Natural killer cell (primary cell): ENCODE measurements around the gene ADCYAP1. TPM values are rescaled to one million over a fixed set of nuclear protein-coding genes. Genes with fewer than 3 reads are reported as not detected.

Experiments
- ATAC-seq, 3 donors: fragments of 150-1000 bp in 2 of 3; fragments of 200-7000 bp in 1 of 3; cut with Tn5 transposase; 1 replicate in 1 of 3; 2 replicates in 2 of 3; pipeline ENCODE4 v1.10.0; 2021; ENCODE audit warnings: mild to moderate bottlenecking in 2 of 3, moderate library complexity in 2 of 3
- DNase-seq, 2 donors: peaks; one replicate each; pipeline versions ENCODE4 v3.0.0 to v3.0.0-alpha.2; 2013 to 2021; ENCODE audit warnings: mixed read lengths in 1 of 2
- H3K27ac ChIP-seq: one replicate; pipeline ENCODE4 v1.5.1; 2013; ENCODE audit warnings: mild to moderate bottlenecking, low read length
- H3K27me3 ChIP-seq: one replicate; pipeline ENCODE4 v1.6.1; 2013; ENCODE audit warnings: low read length; ENCODE audit not compliant: control insufficient read depth, insufficient read depth
- H3K36me3 ChIP-seq: one replicate; pipeline ENCODE4 v1.6.1; 2013; ENCODE audit warnings: low read length; ENCODE audit not compliant: control insufficient read depth, insufficient read depth
- H3K4me1 ChIP-seq: one replicate; pipeline ENCODE4 v1.6.1; 2013; ENCODE audit warnings: low read length; ENCODE audit not compliant: control insufficient read depth, insufficient read depth
- H3K4me3 ChIP-seq: one replicate; pipeline ENCODE4 v1.5.1; 2013; ENCODE audit warnings: low read length
- H3K9me3 ChIP-seq: one replicate; pipeline ENCODE4 v1.6.1; 2013; ENCODE audit warnings: low read length; ENCODE audit not compliant: control insufficient read depth, insufficient read depth
- H3K27ac Mint-ChIP-seq, 2 donors: one replicate each; pipeline ENCODE4 v1.8.0; 2022; ENCODE audit warnings: mild to moderate bottlenecking in 2 of 2, mixed read lengths in 2 of 2, moderate library complexity in 1 of 2
- H3K27me3 Mint-ChIP-seq, 2 donors: one replicate each; pipeline ENCODE4 v1.8.0; 2022; ENCODE audit warnings: low read depth in 2 of 2, mixed read lengths in 2 of 2
- H3K36me3 Mint-ChIP-seq: one replicate; pipeline ENCODE4 v1.8.0; 2022; ENCODE audit warnings: mixed read lengths
- H3K4me1 Mint-ChIP-seq, 2 donors: one replicate each; pipeline ENCODE4 v1.8.0; 2022; ENCODE audit warnings: mixed read lengths in 2 of 2
- H3K4me3 Mint-ChIP-seq: one replicate; pipeline ENCODE4 v1.8.0; 2022; ENCODE audit warnings: mild to moderate bottlenecking, moderate library complexity, mixed read lengths
- H3K9me3 Mint-ChIP-seq, 2 donors: one replicate each; pipeline ENCODE4 v1.8.0; 2022; ENCODE audit warnings: mixed read lengths in 2 of 2
- CTCF ChIP-seq: fragments of 200-600 bp; IDR thresholded peaks from one replicate; pipeline ENCODE4 v1.8.0; 2022; ENCODE audit warnings: antibody characterized with exemption
- WGBS: methylation state at CpG from one replicate; pipeline ENCODE4 v1.1.7; 2013; ENCODE audit warnings: missing lambda C conversion rate; ENCODE audit not compliant: insufficient coverage; 5-methylcytosine and 5-hydroxymethylcytosine counted together
- intact Hi-C: fragments of 100-400 bp; cut with micrococcal nuclease; formaldehyde crosslinking; loops from one replicate; pipeline ENCODE4 v1.14.2; 2022
- total RNA-seq, 4 donors: library from RNA; stranded (reverse); fragments of 120-200 nt in 1 of 4; gene quantifications; one replicate each; pipeline versions ENCODE4 v1.2.3 to v1.2.4, GENCODE V29; 2013 to 2022

ADCYAP1 gene
- total RNA-seq, 3 donors from 2014 or later (not counting 1 experiment from before 2014, with no cell fraction given) = 0.45 TPM; not detected in 2

GRCh38 chr18:934518-935133 lies 30.0 kb downstream of the ADCYAP1 start:
- no peaks in the 10 kb centered on the region for H3K4me1 ChIP-seq
- Mint-ChIP-seq H3K4me1 (no peaks in the 10 kb centered on the region), H3K27ac (no peak overlapping the region), H3K9me3 (no peaks in the 10 kb centered on the region), H3K36me3 (no peaks in the 10 kb centered on the region), H3K4me3 (no peak overlapping the region), H3K27me3 (peaks cover 2 to 35% of the 10 kb centered on the region in 2 donors)
- H3K9me3 ChIP-seq = no peaks in the 10 kb centered on the region
- TF ChIP-seq CTCF = no peak
- no peaks in the 10 kb centered on the region for H3K36me3 ChIP-seq
- DNase-seq (no peak), ATAC-seq (no peak)
- no peaks in the 10 kb centered on the region for H3K27me3 ChIP-seq
- intact Hi-C loops = no loop called here
- H3K4me3 ChIP-seq = no peak overlapping the region
- no peak overlapping the region for H3K27ac ChIP-seq
- WGBS = 83% methylated on average over 7 of the region's 8 CpGs

GRCh38 chr18:936941-937340 lies 32.3 kb downstream of the ADCYAP1 start:
- DNase-seq (no peak), ATAC-seq (no peak)
- peaks cover 2 to 43% of the 10 kb centered on the region in 2 donors for H3K27me3 Mint-ChIP-seq
- Histone ChIP-seq H3K36me3 (no peaks in the 10 kb centered on the region), H3K4me1 (no peaks in the 10 kb centered on the region), H3K27me3 (no peaks in the 10 kb centered on the region), H3K9me3 (no peaks in the 10 kb centered on the region), H3K27ac (no peak overlapping the region), H3K4me3 (no peak overlapping the region)
- H3K36me3 Mint-ChIP-seq = no peaks in the 10 kb centered on the region
- H3K9me3 Mint-ChIP-seq = no peaks in the 10 kb centered on the region
- intact Hi-C loops = no loop called here
- no peak for TF ChIP-seq CTCF
- H3K4me1 Mint-ChIP-seq = no peaks in the 10 kb centered on the region
- 70% methylated on average over 6 of the region's 6 CpGs for WGBS
- H3K27ac Mint-ChIP-seq = no peak overlapping the region
- H3K4me3 Mint-ChIP-seq = no peak overlapping the region

GRCh38 chr18:939166-939565 lies 34.5 kb downstream of the ADCYAP1 start:
- H3K4me3 Mint-ChIP-seq = no peak overlapping the region
- no peak for TF ChIP-seq CTCF
- H3K4me1 Mint-ChIP-seq = no peaks in the 10 kb centered on the region
- no peaks in the 10 kb centered on the region for H3K36me3 Mint-ChIP-seq
- ATAC-seq = no peak
- H3K36me3 ChIP-seq = no peaks in the 10 kb centered on the region
- no peaks in the 10 kb centered on the region for H3K27me3 ChIP-seq
- H3K9me3 ChIP-seq = no peaks in the 10 kb centered on the region
- H3K4me3 ChIP-seq = no peak overlapping the region
- H3K27ac Mint-ChIP-seq = no peak overlapping the region
- H3K27me3 Mint-ChIP-seq = peaks cover 2 to 32% of the 10 kb centered on the region in 2 donors
- H3K9me3 Mint-ChIP-seq = no peaks in the 10 kb centered on the region
- intact Hi-C loops = no loop called here
- 61% methylated on average over 3 of the region's 4 CpGs for WGBS
- H3K4me1 ChIP-seq = no peaks in the 10 kb centered on the region
- H3K27ac ChIP-seq = no peak overlapping the region
- DNase-seq = no peak

GRCh38 chr18:939958-940357 lies 35.3 kb downstream of the ADCYAP1 start:
- no peak overlapping the region for H3K4me3 Mint-ChIP-seq
- Histone ChIP-seq H3K4me3 (no peak overlapping the region), H3K9me3 (no peaks in the 10 kb centered on the region), H3K27me3 (no peaks in the 10 kb centered on the region), H3K27ac (no peak overlapping the region), H3K4me1 (no peaks in the 10 kb centered on the region), H3K36me3 (no peaks in the 10 kb centered on the region)
- H3K4me1 Mint-ChIP-seq = no peaks in the 10 kb centered on the region
- WGBS = 93% methylated on average over 4 of the region's 4 CpGs
- no peak for DNase-seq
- no peaks in the 10 kb centered on the region for H3K9me3 Mint-ChIP-seq
- no peak overlapping the region for H3K27ac Mint-ChIP-seq
- peaks cover 2 to 25% of the 10 kb centered on the region in 2 donors for H3K27me3 Mint-ChIP-seq
- H3K36me3 Mint-ChIP-seq = no peaks in the 10 kb centered on the region
- intact Hi-C loops = no loop called here
- TF ChIP-seq CTCF = no peak
- ATAC-seq = no peak
